Liver (tissue), 3 donors: ENCODE data around the gene PON1.

Source experiments
- FOXA1 ChIP-seq: IDR thresholded peaks from 2 replicates; pipeline ENCODE4 v1.6.1; 2016; ENCODE audit warnings: antibody characterized with exemption
- HNF4G ChIP-seq: IDR thresholded peaks from 2 replicates; pipeline ENCODE4 v1.6.1; 2016; ENCODE audit warnings: antibody characterized with exemption
- RAD21 ChIP-seq, 2 donors: IDR thresholded peaks; 2 replicates each; pipeline ENCODE4 v1.6.1; 2016; ENCODE audit warnings: antibody characterized with exemption in 2 of 2, mild to moderate bottlenecking in 2 of 2
- REST ChIP-seq: IDR thresholded peaks from 2 replicates; pipeline ENCODE4 v1.6.1; 2016; ENCODE audit warnings: antibody characterized with exemption, mild to moderate bottlenecking
- RXRA ChIP-seq, 2 donors: IDR thresholded peaks; 2 replicates each; pipeline ENCODE4 v1.6.1; 2017 to 2018; ENCODE audit warnings: antibody characterized with exemption in 2 of 2, mild to moderate bottlenecking in 1 of 2
- TAF1 ChIP-seq: conservative IDR thresholded peaks from 2 replicates; pipeline ENCODE4 v1.6.1; 2016; ENCODE audit warnings: antibody characterized with exemption, mild to moderate bottlenecking
- YY1 ChIP-seq: IDR thresholded peaks from 2 replicates; pipeline ENCODE4 v1.6.1; 2016; ENCODE audit warnings: antibody characterized with exemption, mild to moderate bottlenecking
- TF ChIP-seq, protein P1 (sequence below): fragments of 150-350 bp; IDR thresholded peaks from 2 replicates; pipeline ENCODE4 v1.5.1; 2017; ENCODE audit warnings: improper control_type of control experiment, low read depth, low read length; ENCODE audit not compliant: missing input control
- donor health status: healthy.
- donor health status: healthy.

- TF ChIP-seq, protein P1, sequence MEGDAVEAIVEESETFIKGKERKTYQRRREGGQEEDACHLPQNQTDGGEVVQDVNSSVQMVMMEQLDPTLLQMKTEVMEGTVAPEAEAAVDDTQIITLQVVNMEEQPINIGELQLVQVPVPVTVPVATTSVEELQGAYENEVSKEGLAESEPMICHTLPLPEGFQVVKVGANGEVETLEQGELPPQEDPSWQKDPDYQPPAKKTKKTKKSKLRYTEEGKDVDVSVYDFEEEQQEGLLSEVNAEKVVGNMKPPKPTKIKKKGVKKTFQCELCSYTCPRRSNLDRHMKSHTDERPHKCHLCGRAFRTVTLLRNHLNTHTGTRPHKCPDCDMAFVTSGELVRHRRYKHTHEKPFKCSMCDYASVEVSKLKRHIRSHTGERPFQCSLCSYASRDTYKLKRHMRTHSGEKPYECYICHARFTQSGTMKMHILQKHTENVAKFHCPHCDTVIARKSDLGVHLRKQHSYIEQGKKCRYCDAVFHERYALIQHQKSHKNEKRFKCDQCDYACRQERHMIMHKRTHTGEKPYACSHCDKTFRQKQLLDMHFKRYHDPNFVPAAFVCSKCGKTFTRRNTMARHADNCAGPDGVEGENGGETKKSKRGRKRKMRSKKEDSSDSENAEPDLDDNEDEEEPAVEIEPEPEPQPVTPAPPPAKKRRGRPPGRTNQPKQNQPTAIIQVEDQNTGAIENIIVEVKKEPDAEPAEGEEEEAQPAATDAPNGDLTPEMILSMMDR: no peak
- TF ChIP-seq REST (no peak), YY1 (no peak), HNF4G (no peak), RAD21 (IDR thresholded peaks at IDR 0.05) (no peak), TAF1 (no peak), RXRA (IDR thresholded peaks at IDR 0.05) (no peak), FOXA1 (no peak)
These were observed 2.6 kb downstream of the PON1 start for GRCh38 chr7:95321720-95322119.
